Umbilical cord (tissue), 2 donors: Measurements from ENCODE around the gene TNIK. TPM values are rescaled to one million over a fixed set of nuclear protein-coding genes. Genes with fewer than 3 reads are reported as not detected.

Experiments
- DNase-seq: peaks from one replicate; pipeline ENCODE4 v3.0.0-alpha.2; 2015; ENCODE audit warnings: low spot score
- total RNA-seq: library from RNA; depleted of rRNA; stranded (reverse); fragments of >200 nt; gene quantifications from one replicate; pipeline ENCODE4 v1.2.3, GENCODE V29; 2014; ENCODE audit warnings: low replicate concordance; ENCODE audit not compliant: insufficient read depth

Gene TNIK
- total RNA-seq, 1 donor from 2014 or later = 11.6 TPM

DNA sequence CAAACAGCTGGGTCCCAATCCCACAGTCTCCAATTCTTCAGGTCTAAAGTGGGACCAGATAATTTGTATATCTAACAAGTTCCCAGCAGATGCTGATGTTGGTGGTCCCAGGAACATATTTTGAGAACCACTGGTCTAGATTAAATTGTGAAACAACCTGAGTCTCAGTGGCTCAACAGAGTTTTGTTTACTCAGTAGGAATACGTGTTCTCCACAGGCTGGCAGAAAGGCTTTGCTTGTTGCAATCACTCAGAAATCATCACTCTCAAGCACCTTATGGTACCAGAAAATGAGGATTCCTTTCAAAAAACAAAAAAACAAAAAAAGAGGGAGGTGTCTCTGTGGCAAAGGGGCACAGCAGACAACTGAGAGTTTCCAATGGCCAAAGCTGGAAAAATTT is 118.0 kb downstream of the TNIK start:
- no peak for DNase-seq

GRCh38 chr3:171340434-171340833 is 119.8 kb downstream of the TNIK start:
- DNase-seq = no peak

GRCh38 chr3:171339598-171339997 is 120.6 kb downstream of the TNIK start:
- DNase-seq = no peak

DNA sequence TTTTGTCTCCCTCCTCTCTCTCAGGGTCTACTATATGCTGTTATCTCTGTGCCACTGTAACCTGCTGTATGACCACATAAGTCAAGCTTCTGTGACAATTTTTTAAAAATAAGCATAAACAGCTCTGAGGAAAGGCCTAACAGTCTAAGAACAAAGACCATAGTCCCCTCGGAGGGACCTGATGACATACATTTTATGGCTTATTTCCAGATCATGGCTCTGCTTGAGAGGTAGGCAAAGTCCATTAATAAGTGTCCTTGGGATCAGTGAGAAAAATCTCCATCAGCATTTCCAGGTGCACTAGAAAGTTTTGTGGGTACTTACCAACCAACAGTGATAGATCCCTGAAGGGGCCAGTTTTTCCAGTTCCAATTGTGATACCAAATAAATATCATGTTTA is 123.8 kb downstream of the TNIK start:
- DNase-seq = no peak

DNA sequence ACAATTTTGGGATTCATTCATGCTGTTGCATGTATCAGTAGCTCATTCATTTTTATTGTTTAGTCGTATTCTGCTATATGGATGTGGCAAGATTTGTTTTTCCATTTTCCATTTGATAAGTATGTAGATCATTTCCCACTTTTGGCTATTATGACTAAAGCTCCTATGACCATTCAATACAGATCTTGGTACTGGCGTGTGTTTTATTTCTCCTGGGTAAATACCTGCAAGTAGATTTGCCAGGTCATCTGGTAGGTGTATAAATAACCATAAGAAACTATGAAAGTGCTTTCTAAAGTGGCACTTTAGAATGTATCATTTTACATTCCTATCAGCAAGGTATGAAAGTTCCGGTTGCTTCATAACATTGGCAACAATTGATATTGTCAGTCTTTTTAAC is 124.6 kb downstream of the TNIK start:
- no peak for DNase-seq

- no peak for DNase-seq
These were observed 125.8 kb downstream of the TNIK start for GRCh38 chr3:171334465-171334811.

GRCh38 chr3:171333784-171334464 is 126.3 kb downstream of the TNIK start:
- DNase-seq = no peak

GRCh38 chr3:171330938-171331337 is 129.3 kb downstream of the TNIK start:
- DNase-seq = no peak

DNA sequence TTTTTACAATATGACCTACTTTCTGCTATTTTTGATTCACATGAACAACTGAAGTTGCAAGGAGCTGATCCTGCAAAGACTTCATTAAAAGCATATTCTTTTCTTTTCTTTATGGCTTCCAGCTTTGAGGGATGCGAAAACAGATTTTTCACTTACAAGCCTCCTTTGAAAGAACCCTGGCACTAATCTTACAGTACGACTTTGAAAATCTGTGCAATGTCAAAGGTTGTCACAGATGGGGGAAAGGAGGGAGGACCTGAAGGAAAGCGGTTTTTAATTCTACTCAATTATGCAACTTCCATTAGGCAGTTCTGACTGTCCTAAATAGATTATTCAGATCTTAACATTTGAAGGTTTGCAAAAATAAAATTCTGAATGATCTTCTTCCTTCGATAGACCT is 130.5 kb downstream of the TNIK start:
- DNase-seq = peak; percentile 72

- DNase-seq = no peak
These were observed 131.7 kb downstream of the TNIK start for GRCh38 chr3:171328419-171329082.

- DNase-seq = no peak
These were observed 132.6 kb downstream of the TNIK start for GRCh38 chr3:171327441-171328174.

DNA sequence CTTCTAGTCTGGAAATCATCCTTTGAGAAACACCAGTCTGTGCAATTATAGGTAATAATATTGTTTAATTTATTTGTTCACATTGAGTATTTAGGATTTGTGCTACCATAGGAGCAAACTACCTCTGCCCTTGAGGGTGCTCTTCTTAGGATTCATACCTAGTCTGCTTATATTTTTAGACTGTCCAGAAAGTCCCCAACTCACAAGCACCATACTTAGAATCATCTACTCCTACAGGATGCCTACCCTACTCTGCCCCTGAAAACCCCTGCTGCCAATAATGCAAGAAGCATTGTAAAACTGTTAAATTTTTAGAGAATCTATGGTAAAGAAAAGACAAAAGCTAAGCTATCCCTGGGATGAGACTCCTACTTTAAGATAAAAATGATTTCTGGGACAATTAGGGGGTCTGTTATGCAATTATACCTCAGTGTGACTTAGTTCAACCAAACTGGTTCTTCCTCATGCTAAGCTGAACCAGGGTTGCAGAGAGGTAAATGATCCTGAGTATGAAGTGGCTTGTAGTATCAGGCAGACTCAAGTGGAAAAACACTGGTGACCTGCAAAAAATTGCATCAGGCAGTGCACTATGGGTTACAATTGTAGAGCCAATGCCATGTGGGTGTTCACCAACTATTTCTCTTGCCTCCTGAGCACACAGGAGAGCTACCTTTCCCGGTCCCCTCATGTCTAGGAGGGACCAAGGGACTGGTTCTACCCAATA is 133.3 kb downstream of the TNIK start:
- DNase-seq = no peak

DNA sequence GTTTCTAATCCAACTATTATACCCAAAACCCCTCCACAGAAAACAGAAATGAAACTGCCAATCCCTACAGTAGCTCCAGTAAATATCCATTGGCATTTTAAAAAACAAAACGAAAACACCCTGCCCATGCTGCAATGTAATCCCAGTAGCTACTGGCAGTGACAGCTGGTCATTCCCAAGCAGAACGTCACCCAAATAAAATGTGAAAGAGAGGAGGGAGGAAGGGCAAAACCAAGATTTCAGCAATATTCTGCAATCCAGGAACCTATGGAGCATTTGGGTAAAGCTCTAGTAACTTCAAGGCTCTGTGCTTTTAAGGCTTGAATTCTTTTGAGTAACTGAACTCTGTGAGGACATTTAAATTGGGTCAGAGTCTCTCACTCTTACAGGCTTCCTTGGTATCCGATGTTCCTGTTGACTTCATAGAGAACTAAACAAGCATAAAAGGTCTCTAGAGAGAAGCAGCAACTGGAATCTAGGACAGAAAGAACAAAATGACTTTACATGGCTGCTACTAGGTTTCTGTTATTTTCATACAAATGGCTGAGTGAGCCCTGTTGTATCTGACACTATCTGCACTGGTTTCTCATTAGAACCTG is 136.2 kb downstream of the TNIK start:
- no peak for DNase-seq

DNA sequence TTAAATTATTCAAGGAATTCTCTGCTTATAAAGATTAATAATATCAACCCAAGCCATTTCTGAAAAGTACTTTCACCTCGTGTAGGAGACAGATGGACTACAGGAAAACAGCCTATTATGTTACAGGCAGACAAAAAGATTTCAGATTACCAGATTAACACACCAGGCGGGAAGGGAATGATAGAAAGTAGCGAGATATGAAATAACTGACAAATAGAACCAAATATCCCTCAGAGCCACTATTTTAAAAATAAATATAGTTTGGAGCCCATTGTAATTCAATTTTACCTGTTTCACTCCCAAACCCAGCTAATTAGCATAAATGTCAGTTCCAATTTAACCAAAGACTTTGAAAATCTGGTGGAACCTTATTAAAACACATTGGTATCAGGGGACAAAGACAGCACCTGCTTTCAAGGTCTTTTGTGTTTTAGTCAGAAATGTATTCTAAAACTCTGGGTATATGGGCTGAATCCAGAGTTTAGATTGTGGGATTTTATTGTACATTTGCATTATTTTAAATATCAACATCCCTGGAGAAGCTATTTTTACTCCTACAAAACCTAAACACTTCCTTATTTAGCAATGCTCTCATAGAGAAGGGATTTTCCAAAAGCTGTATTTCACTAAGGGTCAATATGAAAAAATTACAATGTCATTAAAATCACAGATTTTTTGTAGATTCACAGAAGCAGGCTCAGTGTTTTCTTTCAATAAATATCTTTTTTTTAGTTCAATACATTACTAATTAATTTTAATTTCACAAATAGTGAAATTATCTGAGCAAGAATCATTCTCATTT is 138.4 kb downstream of the TNIK start:
- DNase-seq = no peak

- DNase-seq = peak; percentile 37
These were observed 139.3 kb downstream of the TNIK start for GRCh38 chr3:171320750-171321558.

DNA sequence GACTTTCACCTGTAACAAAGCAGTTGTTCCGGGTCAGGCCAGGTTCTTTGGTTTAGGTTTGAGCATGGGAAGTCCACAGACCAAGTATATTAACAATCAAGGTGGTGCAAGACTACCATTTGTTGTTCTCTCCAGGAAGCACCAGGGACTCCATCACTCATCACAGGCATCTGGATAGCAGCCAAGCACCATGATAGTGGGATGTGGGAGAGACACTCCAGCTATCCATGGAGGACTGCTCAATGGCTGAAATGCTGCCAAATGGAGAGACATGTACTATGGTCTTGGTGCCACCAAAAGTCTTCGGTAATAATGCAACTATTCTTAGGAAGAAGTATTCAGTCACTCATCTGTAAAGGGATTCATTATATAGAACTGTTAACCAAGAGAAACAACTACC is 143.0 kb downstream of the TNIK start:
- no peak for DNase-seq

DNA sequence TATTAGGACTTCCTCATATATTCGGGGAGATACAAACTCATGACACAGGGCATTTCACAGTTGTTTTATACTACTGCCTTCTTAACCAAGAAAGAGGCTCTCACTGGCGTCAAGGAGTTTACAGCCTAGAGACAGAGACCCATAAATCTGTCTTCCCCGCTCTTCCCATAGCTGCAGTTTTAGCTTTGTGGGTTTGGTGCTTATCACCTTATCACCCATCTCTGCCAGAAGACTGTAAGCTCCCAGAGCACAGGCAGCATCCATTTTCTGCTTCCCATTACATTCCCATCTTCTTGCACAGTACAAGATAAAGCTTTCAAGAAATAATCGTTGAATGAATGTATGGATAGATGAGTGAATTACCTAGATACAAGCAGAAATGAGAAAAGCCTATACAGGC is 144.3 kb downstream of the TNIK start:
- DNase-seq = no peak

DNA sequence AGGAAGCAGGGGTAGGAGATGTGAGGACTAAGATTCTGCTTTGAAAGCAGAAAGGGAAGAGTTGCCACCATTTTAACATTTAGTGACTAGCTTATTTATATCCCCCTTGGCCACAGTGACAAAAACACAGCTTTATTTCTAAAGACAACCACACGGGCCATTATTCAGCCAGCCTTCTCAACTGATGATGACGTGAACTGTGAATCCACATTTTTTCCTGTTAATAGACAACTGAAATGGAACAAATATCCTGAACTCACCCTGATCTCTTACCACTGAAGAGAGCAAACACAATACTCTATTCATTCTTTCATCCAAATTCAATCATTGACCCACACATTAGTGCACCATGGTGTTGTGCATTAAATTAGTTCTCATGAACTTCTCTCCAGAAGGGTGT is 145.1 kb downstream of the TNIK start:
- no peak for DNase-seq

DNA sequence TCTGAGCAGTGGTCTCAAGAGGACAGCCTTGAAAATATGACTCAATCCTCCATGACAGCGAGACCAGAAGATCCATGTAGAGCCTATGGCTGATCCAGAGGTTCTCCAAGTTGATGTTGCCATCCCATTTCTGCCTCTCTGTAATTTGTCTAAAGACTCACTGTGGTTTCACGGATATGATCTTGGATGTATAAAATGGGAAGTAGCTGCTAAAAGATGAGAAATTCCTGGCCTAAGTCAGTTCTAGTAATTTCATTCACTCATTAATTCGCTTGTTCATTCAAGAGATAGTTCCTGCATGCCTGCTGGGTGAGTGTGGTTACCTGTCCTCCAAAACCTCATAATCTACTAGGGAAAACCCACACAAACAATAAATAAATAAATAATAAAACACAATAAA is 145.9 kb downstream of the TNIK start:
- DNase-seq = no peak

DNA sequence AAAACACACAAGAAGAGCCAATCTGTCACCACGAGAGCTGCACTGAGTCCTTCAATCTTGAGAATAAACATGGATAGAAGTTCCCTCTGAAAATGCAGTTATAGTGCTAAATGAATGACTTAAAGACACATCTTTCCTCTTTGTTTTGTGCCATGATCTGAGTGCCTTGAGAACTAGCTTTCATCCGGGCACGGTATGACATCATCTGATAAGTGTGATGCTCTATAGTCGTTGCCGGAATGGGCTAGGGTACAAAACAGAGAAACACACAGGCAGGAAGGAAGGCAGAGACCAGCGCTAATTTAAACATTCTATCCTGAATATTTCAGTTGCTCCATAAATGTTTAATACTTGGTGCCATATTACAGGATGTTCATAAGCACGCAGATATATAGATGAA is 146.5 kb downstream of the TNIK start:
- no peak for DNase-seq
